ENCODE measurements around the gene DDC. TPM values are rescaled to one million over a fixed set of nuclear protein-coding genes. Genes with fewer than 3 reads are reported as not detected.

The DDC gene
- total and polyA plus RNA-seq, 9 donors: 0.24 to 3.3 (median 0.72) TPM

GRCh38 chr7:50594734-50595485 is 29.7 kb upstream of the DDC start:
- intact Hi-C loops (cut with DNase I): loop anchor here in 1 of 4 donors (10.0 kb wide), 1 partner anchor 60 kb away; no protein-coding TSS in a partner anchor
- TF ChIP-seq, protein P1, sequence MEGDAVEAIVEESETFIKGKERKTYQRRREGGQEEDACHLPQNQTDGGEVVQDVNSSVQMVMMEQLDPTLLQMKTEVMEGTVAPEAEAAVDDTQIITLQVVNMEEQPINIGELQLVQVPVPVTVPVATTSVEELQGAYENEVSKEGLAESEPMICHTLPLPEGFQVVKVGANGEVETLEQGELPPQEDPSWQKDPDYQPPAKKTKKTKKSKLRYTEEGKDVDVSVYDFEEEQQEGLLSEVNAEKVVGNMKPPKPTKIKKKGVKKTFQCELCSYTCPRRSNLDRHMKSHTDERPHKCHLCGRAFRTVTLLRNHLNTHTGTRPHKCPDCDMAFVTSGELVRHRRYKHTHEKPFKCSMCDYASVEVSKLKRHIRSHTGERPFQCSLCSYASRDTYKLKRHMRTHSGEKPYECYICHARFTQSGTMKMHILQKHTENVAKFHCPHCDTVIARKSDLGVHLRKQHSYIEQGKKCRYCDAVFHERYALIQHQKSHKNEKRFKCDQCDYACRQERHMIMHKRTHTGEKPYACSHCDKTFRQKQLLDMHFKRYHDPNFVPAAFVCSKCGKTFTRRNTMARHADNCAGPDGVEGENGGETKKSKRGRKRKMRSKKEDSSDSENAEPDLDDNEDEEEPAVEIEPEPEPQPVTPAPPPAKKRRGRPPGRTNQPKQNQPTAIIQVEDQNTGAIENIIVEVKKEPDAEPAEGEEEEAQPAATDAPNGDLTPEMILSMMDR (IDR thresholded peaks at IDR 0.05): no peak
- TF ChIP-seq EP300 (IDR thresholded peaks at IDR 0.05): no peak
- no peak for TF ChIP-seq POLR2A (IDR thresholded peaks at IDR 0.05)
- no peaks in the 10 kb centered on the region for H3K27me3 ChIP-seq
- H3K27ac ChIP-seq: no peak overlapping the region
- no peak overlapping the region for H3K4me3 ChIP-seq
- no peak for DNase-seq
- WGBS, 3 donors: 26 to 40% (median 36%) methylated on average over 7 of the region's 7 CpGs
- H3K4me1 ChIP-seq (ENCODE audit: insufficient read depth): peaks cover 3% of the 10 kb centered on the region
- no peaks in the 10 kb centered on the region for H3K36me3 ChIP-seq
- no peaks in the 10 kb centered on the region for H3K9me3 ChIP-seq

GRCh38 chr7:50594136-50594535 is 28.9 kb upstream of the DDC start:
- TF ChIP-seq EP300 (IDR thresholded peaks at IDR 0.05) (no peak), POLR2A (IDR thresholded peaks at IDR 0.05) (no peak)
- TF ChIP-seq, protein P1 (IDR thresholded peaks at IDR 0.05): no peak
- no peak overlapping the region for H3K4me3 ChIP-seq
- no peaks in the 10 kb centered on the region for H3K36me3 ChIP-seq
- 66 to 82% (median 74%) methylated on average over 4 of the region's 4 CpGs for WGBS, 3 donors
- intact Hi-C loops (cut with DNase I): loop anchor here in 1 of 4 donors (10.0 kb wide), 1 partner anchor 61 kb away; no protein-coding TSS in a partner anchor
- H3K27ac ChIP-seq: no peak overlapping the region
- peaks cover 3% of the 10 kb centered on the region for H3K4me1 ChIP-seq (ENCODE audit: insufficient read depth)
- H3K9me3 ChIP-seq: no peaks in the 10 kb centered on the region
- no peak for DNase-seq
- H3K27me3 ChIP-seq: no peaks in the 10 kb centered on the region

DNA sequence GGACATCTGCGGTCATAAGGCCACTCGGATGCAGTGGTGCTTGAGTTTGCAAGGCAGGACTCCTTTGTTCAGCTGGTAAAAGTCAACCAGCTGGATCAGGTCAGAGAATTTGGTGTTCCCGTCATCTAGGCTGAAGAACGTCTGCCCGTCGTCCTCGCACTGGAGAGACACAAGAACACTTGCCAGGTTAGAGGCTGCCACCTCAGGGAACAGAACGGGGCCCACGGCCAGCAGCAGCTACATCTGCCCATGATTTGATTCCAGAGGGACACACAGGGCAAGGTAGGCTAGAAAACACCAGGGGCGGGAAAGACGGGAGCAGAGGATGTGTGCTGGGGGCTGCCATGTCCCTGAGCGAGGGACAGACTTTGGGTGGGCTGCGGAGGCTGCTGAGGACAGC is 27.7 kb upstream of the DDC start:
- intact Hi-C loops (cut with DNase I): loop anchor here in 1 of 4 donors (10.0 kb wide), 1 partner anchor 62 kb away; no protein-coding TSS in a partner anchor
- DNase-seq: no peak
- Histone ChIP-seq H3K27ac (no peak overlapping the region), H3K27me3 (no peaks in the 10 kb centered on the region), H3K4me3 (no peak overlapping the region), H3K9me3 (no peaks in the 10 kb centered on the region), H3K4me1 (ENCODE audit: insufficient read depth) (peaks cover 3% of the 10 kb centered on the region), H3K36me3 (no peaks in the 10 kb centered on the region)
- TF ChIP-seq POLR2A (IDR thresholded peaks at IDR 0.05) (no peak), EP300 (IDR thresholded peaks at IDR 0.05) (no peak)
- TF ChIP-seq, protein P1 (IDR thresholded peaks at IDR 0.05): no peak
- WGBS, 3 donors: 92 to 97% (median 97%) methylated on average over 13 of the region's 13 CpGs

GRCh38 chr7:50591480-50592438 is 26.6 kb upstream of the DDC start:
- 87 to 90% (median 88%) methylated on average over 21 of the region's 21 CpGs for WGBS, 3 donors
- no peaks in the 10 kb centered on the region for H3K27me3 ChIP-seq
- H3K9me3 ChIP-seq: no peaks in the 10 kb centered on the region
- no peak overlapping the region for H3K27ac ChIP-seq
- H3K36me3 ChIP-seq: no peaks in the 10 kb centered on the region
- intact Hi-C loops (cut with DNase I): loop anchor here in 1 of 4 donors (10.0 kb wide), 1 partner anchor 63 kb away; no protein-coding TSS in a partner anchor
- TF ChIP-seq EP300 (IDR thresholded peaks at IDR 0.05) (no peak), POLR2A (IDR thresholded peaks at IDR 0.05) (no peak)
- TF ChIP-seq, protein P1 (IDR thresholded peaks at IDR 0.05): no peak
- DNase-seq: no peak
- no peak overlapping the region for H3K4me3 ChIP-seq
- peaks cover 3% of the 10 kb centered on the region for H3K4me1 ChIP-seq (ENCODE audit: insufficient read depth)

Data from ovary (tissue), 9 donors.